ENCODE data around the gene DCBLD2. TPM values are rescaled to one million over a fixed set of nuclear protein-coding genes. Genes with fewer than 3 reads are reported as not detected.

Gene DCBLD2
- total RNA-seq, 1 donor from 2014 or later, result 36.5 TPM

GRCh38 chr3:98769448-98769847, 132.0 kb downstream of the DCBLD2 start:
- peak in 1 of 2 donors; percentile 46 for ATAC-seq
- H3K4me1 ChIP-seq, result peaks cover 34% of the 10 kb centered on the region
- no peak for TF ChIP-seq CTCF (IDR thresholded peaks at IDR 0.05)
- no peak overlapping the region for H3K27ac ChIP-seq
- no peak for DNase-seq
- H3K27me3 ChIP-seq (ENCODE audit: low read depth), result no peaks in the 10 kb centered on the region
- no peaks in the 10 kb centered on the region for H3K9me3 ChIP-seq
- no peak overlapping the region for H3K4me3 ChIP-seq
- H3K36me3 ChIP-seq, result peaks cover 6% of the 10 kb centered on the region
- intact Hi-C loops (cut with DNase I), result no loop called here

GRCh38 chr3:98768961-98769360, 132.5 kb downstream of the DCBLD2 start:
- Histone ChIP-seq H3K36me3 (peaks cover 6% of the 10 kb centered on the region), H3K4me1 (peaks cover 39% of the 10 kb centered on the region), H3K9me3 (no peaks in the 10 kb centered on the region), H3K27ac (no peak overlapping the region), H3K27me3 (ENCODE audit: low read depth) (no peaks in the 10 kb centered on the region), H3K4me3 (no peak overlapping the region)
- intact Hi-C loops (cut with DNase I), result no loop called here
- no peak for TF ChIP-seq CTCF (IDR thresholded peaks at IDR 0.05)
- DNase-seq (no peak), ATAC-seq (no peak)

DNA sequence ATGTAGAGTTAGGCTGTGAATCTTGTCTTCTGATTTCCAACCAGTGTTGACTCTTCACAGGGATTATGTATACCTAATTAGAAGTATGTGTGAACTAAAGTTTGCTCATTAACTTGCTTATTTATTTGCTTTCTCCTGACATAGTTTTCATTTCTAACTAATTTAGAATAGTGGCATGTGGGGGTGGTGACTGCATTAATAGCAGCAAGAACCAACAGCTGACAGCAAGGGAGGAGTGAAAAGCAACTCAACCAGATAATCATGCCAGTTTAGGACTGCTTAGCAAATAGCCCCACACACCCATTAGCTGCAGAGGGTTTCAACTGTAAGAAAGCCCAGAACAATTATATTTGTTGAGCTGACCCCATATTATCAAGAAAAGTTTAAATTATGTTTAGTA, 134.6 kb downstream of the DCBLD2 start:
- H3K4me1 ChIP-seq, result peaks cover 58% of the 10 kb centered on the region
- ATAC-seq (no peak), DNase-seq (no peak)
- no peaks in the 10 kb centered on the region for H3K9me3 ChIP-seq
- no peaks in the 10 kb centered on the region for H3K36me3 ChIP-seq
- TF ChIP-seq CTCF (IDR thresholded peaks at IDR 0.05), result no peak
- intact Hi-C loops (cut with DNase I), result no loop called here
- H3K27ac ChIP-seq, result no peak overlapping the region
- H3K4me3 ChIP-seq, result no peak overlapping the region
- no peaks in the 10 kb centered on the region for H3K27me3 ChIP-seq (ENCODE audit: low read depth)

GRCh38 chr3:98765721-98766120, 135.8 kb downstream of the DCBLD2 start:
- no peaks in the 10 kb centered on the region for H3K36me3 ChIP-seq
- intact Hi-C loops (cut with DNase I), result no loop called here
- no peak overlapping the region for H3K27ac ChIP-seq
- no peaks in the 10 kb centered on the region for H3K27me3 ChIP-seq (ENCODE audit: low read depth)
- peaks cover 67% of the 10 kb centered on the region for H3K4me1 ChIP-seq
- no peak overlapping the region for H3K4me3 ChIP-seq
- DNase-seq (no peak), ATAC-seq (no peak)
- no peak for TF ChIP-seq CTCF (IDR thresholded peaks at IDR 0.05)
- no peaks in the 10 kb centered on the region for H3K9me3 ChIP-seq

DNA sequence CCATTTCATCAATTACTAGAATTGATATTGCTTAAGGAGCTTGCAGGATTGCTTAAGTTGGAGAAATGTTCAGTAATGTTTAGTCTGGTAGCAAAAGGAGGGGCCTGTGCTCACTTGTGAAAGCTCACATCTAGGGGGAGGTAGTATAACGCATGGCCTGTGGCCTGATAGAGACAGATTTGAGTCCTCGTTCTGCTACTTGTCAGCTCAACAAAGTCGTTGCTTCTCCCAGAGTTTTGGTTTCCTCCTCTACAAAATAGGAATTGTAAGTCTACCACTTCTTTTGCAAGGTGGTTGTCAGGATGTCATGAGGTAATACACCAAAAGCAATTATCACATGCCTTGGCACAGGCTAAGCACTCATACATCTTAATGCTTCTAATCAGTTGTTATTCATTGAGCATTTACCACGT, 137.0 kb downstream of the DCBLD2 start:
- H3K36me3 ChIP-seq, result no peaks in the 10 kb centered on the region
- peak overlapping the region; percentile 49 for H3K4me3 ChIP-seq
- no peak for TF ChIP-seq CTCF (IDR thresholded peaks at IDR 0.05)
- H3K4me1 ChIP-seq, result peaks cover 58% of the 10 kb centered on the region
- intact Hi-C loops (cut with DNase I), result no loop called here
- no peaks in the 10 kb centered on the region for H3K27me3 ChIP-seq (ENCODE audit: low read depth)
- H3K27ac ChIP-seq, result peak overlapping the region; percentile 63
- no peak for DNase-seq
- ATAC-seq, result peak; percentile 65 to 68
- no peaks in the 10 kb centered on the region for H3K9me3 ChIP-seq

Data from lower lobe of right lung (tissue), 2 donors.